GM19351 (cell line): ENCODE measurements around the gene PCDHB12.

Source experiments
- ATAC-seq: cut with Tn5 transposase; IDR thresholded peaks from one replicate; pipeline ENCODE4 v1.9.1; 2021; ENCODE audit warnings: mild to moderate bottlenecking, moderate library complexity; ENCODE audit not compliant: unreplicated experiment

Gene PCDHB12

DNA sequence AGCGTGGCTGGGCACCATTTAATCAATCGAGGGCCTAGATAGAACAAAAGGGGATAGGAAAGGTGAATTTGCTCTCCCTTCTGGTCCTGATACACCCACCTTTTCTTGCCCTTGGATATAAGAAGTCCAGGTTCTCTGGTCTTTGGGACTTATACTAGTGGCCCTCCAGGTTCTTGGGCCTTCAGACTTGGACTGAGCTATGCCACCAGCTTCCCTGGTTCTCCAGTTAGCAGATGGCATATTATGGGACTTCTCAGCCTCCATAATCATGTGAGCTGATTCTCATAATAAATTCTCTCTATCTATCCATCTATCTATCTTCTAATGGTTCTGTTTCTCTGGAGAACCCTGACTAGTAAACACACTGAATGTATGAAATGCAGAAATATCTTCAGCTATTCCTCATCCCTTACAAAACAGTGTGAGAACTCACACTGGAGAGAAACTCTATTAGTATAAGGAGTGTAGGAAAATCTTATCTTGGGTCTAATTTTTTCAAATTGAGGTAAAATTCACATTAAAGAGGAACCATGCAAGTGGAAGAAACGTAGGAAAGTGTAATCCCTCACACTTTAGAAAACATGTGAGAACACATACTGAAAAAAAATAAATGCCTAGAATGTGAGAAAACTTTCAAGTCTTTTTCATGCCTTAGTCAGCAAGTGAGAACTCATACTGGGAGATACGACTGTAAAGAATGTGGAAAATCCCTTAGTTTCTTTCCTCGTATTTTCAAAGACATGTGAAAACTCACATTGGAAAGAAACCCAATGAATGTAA lies 52.1 kb downstream of the PCDHB12 start:
- no peak for ATAC-seq

DNA sequence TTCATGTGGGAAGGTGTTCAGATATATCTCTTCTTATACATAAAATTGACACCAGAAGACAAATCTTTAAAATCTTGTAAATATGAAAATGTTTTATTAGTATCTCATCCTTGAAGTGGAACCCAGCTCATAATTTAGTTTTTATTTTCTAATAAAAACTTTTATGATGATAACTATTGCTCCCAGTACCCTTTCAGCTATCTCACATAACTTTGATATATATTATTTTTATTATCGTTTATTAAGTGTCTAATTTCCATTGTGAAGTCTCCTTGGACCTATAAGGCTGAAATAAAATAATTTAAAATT lies 52.7 kb downstream of the PCDHB12 start:
- ATAC-seq = no peak
